Skeletal muscle tissue (tissue), 4 donors: ENCODE measurements around the gene PTPRG. TPM values are rescaled to one million over a fixed set of nuclear protein-coding genes. Genes with fewer than 3 reads are reported as not detected.

Experiments
- H3K27ac ChIP-seq: one replicate; pipeline ENCODE4 v1.7.0; 2013; ENCODE audit warnings: mild to moderate bottlenecking, low read depth, low read length, inconsistent platforms
- H3K27me3 ChIP-seq, 3 donors: one replicate each; pipeline ENCODE4 v1.7.0; 2013; ENCODE audit warnings: low read length in 3 of 3; ENCODE audit not compliant: control insufficient read depth in 3 of 3, insufficient read depth in 3 of 3
- H3K36me3 ChIP-seq, 3 donors: one replicate each; pipeline ENCODE4 v1.7.0; 2013; ENCODE audit warnings: low read length in 3 of 3; ENCODE audit not compliant: control insufficient read depth in 3 of 3, insufficient read depth in 3 of 3
- H3K4me1 ChIP-seq, 3 donors: one replicate each; pipeline ENCODE4 v1.7.0; 2013; ENCODE audit warnings: low read length in 3 of 3, mild to moderate bottlenecking in 3 of 3; ENCODE audit not compliant: control insufficient read depth in 3 of 3, insufficient read depth in 3 of 3
- H3K4me3 ChIP-seq, 3 donors: one replicate each; pipeline ENCODE4 v1.7.0; 2013; ENCODE audit warnings: low read length in 3 of 3
- H3K9ac ChIP-seq, 3 donors: one replicate each; pipeline ENCODE4 v1.7.0; 2013; ENCODE audit warnings: low read length in 3 of 3, mild to moderate bottlenecking in 3 of 3, moderate library complexity in 2 of 3, low read depth in 1 of 3
- H3K9me3 ChIP-seq, 3 donors: one replicate each; pipeline ENCODE4 v1.7.0; 2013; ENCODE audit warnings: low read length in 3 of 3; ENCODE audit not compliant: control insufficient read depth in 3 of 3
- total RNA-seq: library from RNA; depleted of rRNA; stranded (reverse); fragments of >200 nt; gene quantifications from one replicate; pipeline ENCODE4 v1.2.3, GENCODE V29; 2014
- donor health status: Osteomylitis.

PTPRG gene
- total RNA-seq, 1 donor from 2014 or later: 48.5 TPM

DNA sequence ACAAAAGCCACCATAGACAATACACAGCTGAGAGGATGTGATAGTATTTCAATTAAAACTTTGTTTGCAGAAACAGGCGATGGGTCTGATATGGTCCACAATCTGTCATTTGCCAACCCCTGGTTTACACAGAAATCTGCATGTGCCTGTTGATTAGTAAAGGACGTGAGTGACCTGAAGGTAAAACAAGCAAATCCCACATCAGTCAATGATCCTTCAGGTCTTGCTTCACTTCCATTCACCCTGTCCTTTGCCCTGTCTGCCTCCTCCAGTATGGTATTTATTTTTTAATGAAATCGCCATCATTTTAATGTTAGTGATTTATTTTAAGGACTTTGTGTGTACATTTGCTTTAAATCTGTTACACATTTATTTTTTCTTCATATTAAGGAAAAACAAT is 645.8 kb downstream of the PTPRG start:
- no peaks in the 10 kb centered on the region for H3K4me1 ChIP-seq
- H3K9me3 ChIP-seq: no peaks in the 10 kb centered on the region
- no peak overlapping the region for H3K27ac ChIP-seq
- H3K9ac ChIP-seq: no peak overlapping the region
- H3K36me3 ChIP-seq: peaks cover 9 to 23% (median 14%) of the 10 kb centered on the region in 3 donors
- no peak overlapping the region for H3K4me3 ChIP-seq
- no peaks in the 10 kb centered on the region for H3K27me3 ChIP-seq

DNA sequence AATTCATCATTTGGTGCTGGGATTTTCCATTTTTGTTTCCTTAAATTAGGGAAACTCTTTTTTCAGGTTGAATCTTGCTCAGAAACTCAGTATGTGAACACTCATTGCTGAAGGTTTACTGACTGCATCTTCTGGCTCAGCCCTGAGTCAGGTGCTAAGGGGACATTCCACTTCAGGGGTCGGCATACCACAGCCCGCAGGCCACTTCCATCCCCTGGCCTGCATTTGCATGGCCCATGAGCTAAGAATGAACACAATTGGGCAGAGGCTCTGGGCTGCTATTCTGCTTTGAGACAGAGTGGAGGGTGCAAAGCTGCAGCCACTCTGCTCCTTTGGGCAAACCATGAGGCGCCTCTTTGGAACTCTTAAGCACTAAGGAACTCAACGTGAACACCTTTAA is 647.0 kb downstream of the PTPRG start:
- Histone ChIP-seq H3K4me1 (no peaks in the 10 kb centered on the region), H3K9me3 (no peaks in the 10 kb centered on the region), H3K36me3 (peaks cover 5 to 12% (median 12%) of the 10 kb centered on the region in 3 donors), H3K27me3 (no peaks in the 10 kb centered on the region), H3K27ac (no peak overlapping the region), H3K9ac (no peak overlapping the region), H3K4me3 (no peak overlapping the region)

DNA sequence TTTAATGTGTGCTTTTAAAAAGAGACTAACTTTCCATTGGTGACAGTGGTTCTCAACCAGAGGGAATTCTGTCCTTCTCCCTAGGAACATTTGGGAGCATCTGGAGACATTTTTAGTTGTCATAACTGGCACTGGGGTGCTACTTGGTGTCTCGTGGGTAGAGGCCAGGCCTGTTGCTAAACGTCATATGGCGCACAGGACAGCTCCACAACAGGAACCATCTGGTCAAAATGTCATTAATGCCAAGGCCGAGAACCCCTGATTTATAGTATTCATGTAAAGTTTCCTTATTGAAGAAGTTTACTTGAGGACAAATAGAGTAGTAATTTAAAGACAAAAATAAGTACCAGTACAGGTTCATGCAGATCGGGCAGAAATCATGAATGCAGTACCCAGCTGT is 647.7 kb downstream of the PTPRG start:
- Histone ChIP-seq H3K27ac (no peak overlapping the region), H3K9ac (no peak overlapping the region), H3K27me3 (no peaks in the 10 kb centered on the region), H3K4me1 (no peaks in the 10 kb centered on the region), H3K4me3 (no peak overlapping the region), H3K36me3 (peaks cover 0 to 8% (median 4%) of the 10 kb centered on the region in 3 donors), H3K9me3 (no peaks in the 10 kb centered on the region)

DNA sequence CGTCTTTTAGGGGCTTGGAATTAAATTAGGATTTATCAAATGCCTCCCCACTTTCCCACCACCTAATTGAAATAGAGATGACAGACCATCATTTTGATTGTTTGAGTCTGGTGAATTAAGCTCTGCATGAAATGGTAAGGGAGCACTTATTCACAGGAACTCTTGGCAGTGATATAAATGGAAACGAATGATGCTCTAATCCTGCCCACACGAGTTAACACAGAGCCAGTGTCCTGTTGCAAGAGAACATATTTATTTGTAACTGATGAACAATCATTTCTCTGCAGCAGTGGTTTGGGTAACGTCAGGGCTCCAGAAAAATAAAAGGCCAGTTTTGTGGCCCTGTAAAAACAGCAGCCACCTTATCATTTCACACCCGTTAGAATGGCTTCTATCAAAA is 648.6 kb downstream of the PTPRG start:
- H3K4me3 ChIP-seq: no peak overlapping the region
- H3K27ac ChIP-seq: no peak overlapping the region
- H3K27me3 ChIP-seq: no peaks in the 10 kb centered on the region
- H3K9ac ChIP-seq: no peak overlapping the region
- no peaks in the 10 kb centered on the region for H3K4me1 ChIP-seq
- no peaks in the 10 kb centered on the region for H3K9me3 ChIP-seq
- peaks cover 0 to 8% (median 4%) of the 10 kb centered on the region in 3 donors for H3K36me3 ChIP-seq

DNA sequence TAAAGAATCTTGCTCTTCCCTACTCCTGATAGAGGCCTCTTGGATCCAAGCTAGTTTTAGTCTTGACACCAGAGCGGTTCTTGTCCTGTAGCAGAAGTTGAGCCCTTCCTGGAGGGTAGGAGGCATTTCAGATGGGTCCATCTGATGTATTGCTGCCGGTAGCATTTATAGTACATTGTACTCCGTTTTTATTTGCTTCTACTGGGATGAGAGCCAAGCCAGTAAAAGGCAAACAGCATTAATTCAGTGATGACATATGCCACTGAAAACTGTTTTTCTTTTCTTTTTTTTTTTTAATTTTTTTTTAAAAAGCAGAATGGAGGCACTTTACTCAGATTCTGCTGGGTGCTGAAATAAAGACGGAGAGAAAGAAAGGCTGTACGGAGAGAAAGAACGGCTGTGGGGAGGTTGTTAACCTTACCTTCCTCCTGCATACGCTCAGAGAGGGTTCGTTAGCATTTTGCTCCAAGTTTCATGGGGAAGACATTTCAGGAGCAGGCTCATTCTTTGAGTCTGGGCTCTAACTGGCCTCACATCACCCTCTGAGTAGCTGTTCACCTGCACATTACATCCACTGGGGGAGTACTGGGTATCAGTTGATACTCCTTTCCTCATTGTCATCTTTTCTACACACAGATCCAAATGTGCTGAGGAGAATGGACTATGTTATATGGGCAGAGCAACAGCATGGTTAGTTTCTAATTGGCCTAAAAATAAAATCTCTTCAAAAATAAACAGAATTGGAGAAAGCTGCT is 650.5 kb downstream of the PTPRG start:
- no peak overlapping the region for H3K9ac ChIP-seq
- H3K9me3 ChIP-seq: no peaks in the 10 kb centered on the region
- no peak overlapping the region for H3K4me3 ChIP-seq

DNA sequence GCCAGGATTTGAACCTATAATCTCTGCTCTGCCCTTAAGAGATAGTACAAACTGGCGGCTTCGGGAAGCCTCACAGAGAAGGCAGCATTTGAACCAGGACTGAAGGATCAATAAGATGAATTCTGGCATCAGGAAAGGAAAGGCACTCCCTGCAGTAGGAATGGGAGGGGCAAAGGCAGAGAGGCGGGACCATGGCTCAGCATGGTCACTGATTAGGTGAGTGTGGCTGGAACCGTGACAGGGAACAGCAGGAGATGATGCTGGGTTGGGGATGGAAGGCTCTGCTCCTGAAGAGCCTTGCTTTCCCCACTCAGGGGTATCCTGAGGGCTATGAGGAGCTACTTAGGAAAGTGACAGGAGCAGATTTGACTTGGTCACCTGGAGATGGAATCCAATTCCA is 653.5 kb downstream of the PTPRG start:
- Histone ChIP-seq H3K27ac (no peak overlapping the region), H3K27me3 (no peaks in the 10 kb centered on the region), H3K4me3 (no peak overlapping the region), H3K36me3 (peaks cover 0 to 16% (median 10%) of the 10 kb centered on the region in 3 donors), H3K9ac (no peak overlapping the region), H3K4me1 (no peaks in the 10 kb centered on the region), H3K9me3 (no peaks in the 10 kb centered on the region)

More for the DNA sequence above, 650.5 kb downstream of the PTPRG start:
- H3K27ac ChIP-seq: no peak overlapping the region
- no peaks in the 10 kb centered on the region for H3K4me1 ChIP-seq
- H3K36me3 ChIP-seq: peaks cover 0 to 4% (median 4%) of the 10 kb centered on the region in 3 donors
- no peaks in the 10 kb centered on the region for H3K27me3 ChIP-seq

DNA sequence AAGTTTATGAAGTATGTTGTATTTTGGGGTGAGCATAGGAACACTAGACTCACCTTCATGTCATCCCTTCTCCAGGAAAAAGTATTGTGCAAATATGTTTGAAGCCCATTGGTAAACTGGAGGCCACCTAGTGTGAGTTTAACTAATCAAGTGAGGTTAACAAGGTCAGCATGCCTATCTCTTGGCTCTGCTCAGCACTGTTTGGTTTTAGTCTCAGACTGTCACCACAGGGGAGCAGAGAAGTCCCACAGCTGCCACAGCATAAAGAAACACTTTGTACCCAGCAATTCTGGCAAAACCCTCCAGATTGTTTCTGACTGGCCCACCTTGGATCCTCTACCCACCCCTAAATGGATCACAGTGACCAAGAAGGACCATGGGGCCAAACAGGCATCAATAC is 659.2 kb downstream of the PTPRG start:
- H3K4me3 ChIP-seq: peak overlapping the region in 1 of 3 donors; percentile 27
- no peaks in the 10 kb centered on the region for H3K9me3 ChIP-seq
- H3K4me1 ChIP-seq: peaks cover 0 to 6% (median 0%) of the 10 kb centered on the region in 3 donors
- no peak overlapping the region for H3K9ac ChIP-seq
- H3K27me3 ChIP-seq: no peaks in the 10 kb centered on the region
- no peak overlapping the region for H3K27ac ChIP-seq
- H3K36me3 ChIP-seq: peaks cover 0 to 31% (median 14%) of the 10 kb centered on the region in 3 donors

DNA sequence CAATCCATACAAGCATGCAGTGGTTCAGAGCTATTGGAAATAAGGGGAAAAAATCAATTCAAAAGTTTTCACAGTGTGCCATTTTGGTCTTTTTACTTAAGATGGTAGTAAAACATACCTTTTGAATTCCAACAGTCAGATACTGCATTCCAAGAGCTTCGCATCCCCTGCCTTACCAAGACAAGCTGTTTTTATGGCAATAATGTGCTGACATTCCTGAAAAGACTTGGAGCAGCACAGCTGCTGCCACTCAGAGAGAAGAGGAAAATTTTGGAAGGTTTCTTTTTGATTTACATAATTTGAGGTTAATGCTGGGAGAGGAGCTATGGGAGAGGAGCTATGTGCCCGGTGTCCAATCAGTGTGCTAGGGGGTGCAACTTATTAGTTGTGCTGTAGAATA is 663.7 kb downstream of the PTPRG start:
- Histone ChIP-seq H3K9me3 (no peaks in the 10 kb centered on the region), H3K9ac (no peak overlapping the region), H3K4me3 (no peak overlapping the region), H3K27ac (no peak overlapping the region), H3K27me3 (no peaks in the 10 kb centered on the region), H3K36me3 (peaks cover 0 to 17% (median 4%) of the 10 kb centered on the region in 3 donors), H3K4me1 (peaks cover 0 to 6% (median 0%) of the 10 kb centered on the region in 3 donors)

DNA sequence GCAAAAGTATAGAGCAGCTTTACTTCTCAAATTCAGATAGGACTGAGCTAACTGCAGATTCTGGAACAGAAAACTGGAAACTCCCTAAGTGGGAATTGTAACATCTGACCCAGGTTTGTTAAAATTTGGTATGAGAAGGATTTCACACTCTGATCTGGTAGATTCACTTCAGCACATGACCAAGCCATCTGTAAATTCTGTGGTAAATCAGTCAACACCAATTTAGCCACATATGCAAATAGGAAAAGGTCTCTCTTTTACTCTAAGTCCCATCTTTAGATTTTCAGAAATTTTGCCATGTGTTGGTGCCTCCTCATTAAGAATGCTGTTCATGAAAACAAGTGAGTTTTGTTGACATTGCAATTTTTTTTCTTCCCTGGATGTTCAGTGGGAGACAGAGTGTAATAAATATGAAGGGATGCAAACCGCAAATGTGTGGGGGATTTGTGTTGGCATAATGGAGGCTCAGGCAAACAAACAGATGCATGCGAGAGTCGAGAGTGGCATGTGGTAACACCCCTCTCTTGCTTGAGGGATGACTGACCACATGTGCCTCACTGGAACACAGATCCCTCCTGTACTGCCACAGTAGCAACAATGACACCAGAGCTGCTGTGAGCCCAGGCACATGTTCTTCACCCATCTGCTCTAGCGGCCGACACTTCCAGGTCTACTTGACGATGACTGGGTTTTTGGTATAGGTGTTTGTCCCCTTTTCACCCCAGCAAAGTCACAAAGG is 665.4 kb downstream of the PTPRG start:
- Histone ChIP-seq H3K27ac (no peak overlapping the region), H3K27me3 (no peaks in the 10 kb centered on the region), H3K9me3 (no peaks in the 10 kb centered on the region), H3K4me3 (no peak overlapping the region), H3K36me3 (peaks cover 0 to 10% (median 0%) of the 10 kb centered on the region in 3 donors), H3K9ac (no peak overlapping the region), H3K4me1 (no peaks in the 10 kb centered on the region)

DNA sequence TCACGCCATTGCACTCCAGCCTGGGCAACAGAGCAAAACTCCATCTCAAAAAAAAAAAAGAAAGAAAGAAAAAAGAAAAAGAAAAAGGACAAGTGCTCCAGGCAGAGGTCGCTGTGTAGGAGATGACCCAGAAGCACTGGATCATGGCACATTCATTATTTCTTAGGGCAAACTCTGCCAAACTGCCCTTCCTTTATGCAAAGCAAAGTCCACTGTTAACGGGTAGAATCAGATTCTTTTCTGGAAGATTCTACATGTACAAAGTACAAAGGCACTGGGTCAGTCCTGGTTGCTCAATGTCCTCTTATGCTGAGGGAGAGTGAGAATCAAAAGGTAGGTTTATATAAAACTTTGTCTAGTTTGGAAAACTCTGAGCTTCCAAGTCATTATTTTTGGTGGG is 667.1 kb downstream of the PTPRG start:
- Histone ChIP-seq H3K9ac (no peak overlapping the region), H3K4me3 (no peak overlapping the region), H3K9me3 (no peaks in the 10 kb centered on the region), H3K4me1 (no peaks in the 10 kb centered on the region), H3K27ac (no peak overlapping the region), H3K27me3 (no peaks in the 10 kb centered on the region), H3K36me3 (peaks cover 0 to 4% (median 0%) of the 10 kb centered on the region in 3 donors)
